ENCODE data around the gene DLL1. TPM values are rescaled to one million over a fixed set of nuclear protein-coding genes. Genes with fewer than 3 reads are reported as not detected.

DLL1 gene
- total RNA-seq, 1 donor, result 0.86 TPM

- TF ChIP-seq CTCF (IDR thresholded peaks at IDR 0.05; ENCODE audit: insufficient read depth, low read depth, low read length), result no peak
- no peak for DNase-seq (ENCODE audit: low read depth)
- peak overlapping the region; percentile 52 for H3K4me3 ChIP-seq (ENCODE audit: low read depth, low read length)
Measured at GRCh38 chr6:170295510-170296422, 4.9 kb upstream of the DLL1 start.

GRCh38 chr6:170294813-170295509 lies 4.1 kb upstream of the DLL1 start:
- TF ChIP-seq CTCF (IDR thresholded peaks at IDR 0.05; ENCODE audit: insufficient read depth, low read depth, low read length), result no peak
- H3K4me3 ChIP-seq (ENCODE audit: low read depth, low read length), result peak overlapping the region; percentile 52
- DNase-seq (ENCODE audit: low read depth), result no peak

GRCh38 chr6:170294298-170294730 lies 3.4 kb upstream of the DLL1 start:
- H3K4me3 ChIP-seq (ENCODE audit: low read depth, low read length), result no peak overlapping the region
- TF ChIP-seq CTCF (IDR thresholded peaks at IDR 0.05; ENCODE audit: insufficient read depth, low read depth, low read length), result no peak
- no peak for DNase-seq (ENCODE audit: low read depth)

GRCh38 chr6:170293341-170294231 lies 2.7 kb upstream of the DLL1 start:
- TF ChIP-seq CTCF (IDR thresholded peaks at IDR 0.05; ENCODE audit: insufficient read depth, low read depth, low read length), result no peak
- H3K4me3 ChIP-seq (ENCODE audit: low read depth, low read length), result no peak overlapping the region
- no peak for DNase-seq (ENCODE audit: low read depth)

GRCh38 chr6:170292407-170293158 lies 1.7 kb upstream of the DLL1 start:
- H3K4me3 ChIP-seq (ENCODE audit: low read depth, low read length), result no peak overlapping the region
- peak; percentile 27 for DNase-seq (ENCODE audit: low read depth)
- TF ChIP-seq CTCF (IDR thresholded peaks at IDR 0.05; ENCODE audit: insufficient read depth, low read depth, low read length), result no peak

GRCh38 chr6:170292111-170292406 lies 1.2 kb upstream of the DLL1 start:
- no peak overlapping the region for H3K4me3 ChIP-seq (ENCODE audit: low read depth, low read length)

More at GRCh38 chr6:170292111-170292406, 1.2 kb upstream of the DLL1 start:
- DNase-seq (ENCODE audit: low read depth), result no peak
- no peak for TF ChIP-seq CTCF (IDR thresholded peaks at IDR 0.05; ENCODE audit: insufficient read depth, low read depth, low read length)

Data from fibroblast of villous mesenchyme (primary cell).